Esophagus squamous epithelium (tissue), 5 donors: Measurements from ENCODE around the gene MICAL3. TPM values are rescaled to one million over a fixed set of nuclear protein-coding genes. Genes with fewer than 3 reads are reported as not detected.

Experiments used
- DNase-seq: peaks from one replicate; lab custom pipeline; 2025; lab: John Stamatoyannopoulos, UW
- H3K27ac ChIP-seq, 4 donors: fragments of 200-600 bp; sonication (generic); one replicate each; pipeline ENCODE4 v1.5.1; 2016 to 2019; ENCODE audit warnings: mild to moderate bottlenecking in 1 of 4
- H3K27me3 ChIP-seq, 4 donors: fragments of 200-600 bp; sonication (generic); 1 replicate in 3 of 4; 2 replicates in 1 of 4; pipeline versions ENCODE4 v1.5.1 to v1.6.0; 2017 to 2021; ENCODE audit warnings: antibody characterized with exemption in 1 of 4
- H3K36me3 ChIP-seq, 3 donors: fragments of 200-600 bp; sonication (generic); one replicate each; pipeline ENCODE4 v1.5.1; 2016 to 2019
- H3K4me1 ChIP-seq, 3 donors: fragments of 200-600 bp; sonication (generic); one replicate each; pipeline ENCODE4 v1.5.1; 2017 to 2019
- H3K4me3 ChIP-seq, 4 donors: fragments of 200-600 bp; sonication (generic); 1 replicate in 3 of 4; 2 replicates in 1 of 4; pipeline ENCODE4 v1.5.1; 2016 to 2019; ENCODE audit warnings: mild to moderate bottlenecking in 2 of 4, moderate library complexity in 1 of 4
- H3K9me3 ChIP-seq, 3 donors: fragments of 200-600 bp; sonication (generic); one replicate each; pipeline ENCODE4 v1.5.1; 2016 to 2019
- CTCF ChIP-seq, 6 experiments: fragments of 450-650 bp in 4 of 6; fragments of 200-600 bp in 2 of 6; sonication (generic) in 2 of 6; IDR thresholded peaks; one replicate each; pipeline ENCODE4 v1.5.1; 2016 to 2019; ENCODE audit warnings: antibody characterized with exemption in 6 of 6, mild to moderate bottlenecking in 4 of 6, moderate library complexity in 4 of 6
- POLR2A ChIP-seq, 4 donors: fragments of 450-650 bp; IDR thresholded peaks; one replicate each; pipeline ENCODE4 v1.6.1; 2017; ENCODE audit warnings: antibody characterized with exemption in 4 of 4, mild to moderate bottlenecking in 4 of 4, moderate library complexity in 3 of 4
- WGBS, 2 donors: methylation state at CpG; one replicate each; pipeline ENCODE4 v1.1.5; 2018; 5-methylcytosine and 5-hydroxymethylcytosine counted together
- intact Hi-C: fragments of 100-400 bp; cut with DNase I; formaldehyde crosslinking; loops from one replicate; pipeline ENCODE4 v1.15.0; 2022
- total RNA-seq, 4 donors: library from RNA; depleted of rRNA; stranded (reverse); fragments of >200 nt; gene quantifications; one replicate each; pipeline ENCODE4 v1.1.0, GENCODE V29; 2016
- donor health status: DM: yes; HTN: yes; CAD: no.

MICAL3 gene
- total RNA-seq, 4 donors from 2014 or later: 11.2 to 30.9 (median 15.9) TPM

- Histone ChIP-seq H3K27ac (peak overlapping the region in 3 of 4 donors; percentile 49 to 73 (median 63)), H3K36me3 (no peaks in the 10 kb centered on the region), H3K4me1 (peaks cover 22 to 81% (median 30%) of the 10 kb centered on the region in 3 donors), H3K27me3 (no peaks in the 10 kb centered on the region), H3K4me3 (peak overlapping the region in 1 of 4 donors; percentile 1), H3K9me3 (no peaks in the 10 kb centered on the region)
- intact Hi-C loops: no loop called here
- WGBS, 2 donors: 39 to 51% methylated on average over 9 of the region's 9 CpGs
- no peak for TF ChIP-seq POLR2A (IDR thresholded peaks at IDR 0.05)
- no peak for TF ChIP-seq CTCF (IDR thresholded peaks at IDR 0.05)
- DNase-seq: no peak
Measured at GRCh38 chr22:17946662-17947367, 77.5 kb downstream of the MICAL3 start.

GRCh38 chr22:17945888-17946648 is 78.3 kb downstream of the MICAL3 start:
- peaks cover 22 to 77% (median 30%) of the 10 kb centered on the region in 3 donors for H3K4me1 ChIP-seq
- TF ChIP-seq POLR2A (IDR thresholded peaks at IDR 0.05) (no peak), CTCF (IDR thresholded peaks at IDR 0.05) (peak in 2 of 6 experiments; percentile 4 to 14)
- WGBS, 2 donors: 32 to 34% methylated on average over 13 to 14 of the region's 16 CpGs
- no peaks in the 10 kb centered on the region for H3K27me3 ChIP-seq
- no peak for DNase-seq
- H3K27ac ChIP-seq: peak overlapping the region in 3 of 4 donors; percentile 49 to 73 (median 63)
- intact Hi-C loops: no loop called here
- peak overlapping the region in 1 of 4 donors; percentile 1 for H3K4me3 ChIP-seq
- no peaks in the 10 kb centered on the region for H3K9me3 ChIP-seq
- H3K36me3 ChIP-seq: no peaks in the 10 kb centered on the region

GRCh38 chr22:17945156-17945887 is 79.0 kb downstream of the MICAL3 start:
- TF ChIP-seq CTCF (IDR thresholded peaks at IDR 0.05): no peak
- TF ChIP-seq POLR2A (IDR thresholded peaks at IDR 0.05): no peak
- Histone ChIP-seq H3K4me1 (peaks cover 22 to 70% (median 30%) of the 10 kb centered on the region in 3 donors), H3K27ac (peak overlapping the region in 3 of 4 donors; percentile 36 to 73 (median 63)), H3K9me3 (no peaks in the 10 kb centered on the region), H3K27me3 (no peaks in the 10 kb centered on the region), H3K4me3 (no peak overlapping the region), H3K36me3 (no peaks in the 10 kb centered on the region)
- intact Hi-C loops: no loop called here
- WGBS, 2 donors: 66 to 74% methylated on average over 5 to 10 of the region's 15 CpGs
- DNase-seq: no peak

- Histone ChIP-seq H3K4me3 (no peak overlapping the region), H3K27me3 (no peaks in the 10 kb centered on the region), H3K4me1 (peaks cover 28 to 79% (median 34%) of the 10 kb centered on the region in 3 donors), H3K9me3 (no peaks in the 10 kb centered on the region), H3K36me3 (no peaks in the 10 kb centered on the region), H3K27ac (peak overlapping the region in 2 of 4 donors; percentile 7 to 73)
- no peak for TF ChIP-seq POLR2A (IDR thresholded peaks at IDR 0.05)
- TF ChIP-seq CTCF (IDR thresholded peaks at IDR 0.05): no peak
- no peak for DNase-seq
- intact Hi-C loops: no loop called here
- 81 to 88% methylated on average over 9 of the region's 9 CpGs for WGBS, 2 donors
Measured at GRCh38 chr22:17944256-17944655, 80.1 kb downstream of the MICAL3 start.
